ENCODE results near the gene VSTM1.

DNA sequence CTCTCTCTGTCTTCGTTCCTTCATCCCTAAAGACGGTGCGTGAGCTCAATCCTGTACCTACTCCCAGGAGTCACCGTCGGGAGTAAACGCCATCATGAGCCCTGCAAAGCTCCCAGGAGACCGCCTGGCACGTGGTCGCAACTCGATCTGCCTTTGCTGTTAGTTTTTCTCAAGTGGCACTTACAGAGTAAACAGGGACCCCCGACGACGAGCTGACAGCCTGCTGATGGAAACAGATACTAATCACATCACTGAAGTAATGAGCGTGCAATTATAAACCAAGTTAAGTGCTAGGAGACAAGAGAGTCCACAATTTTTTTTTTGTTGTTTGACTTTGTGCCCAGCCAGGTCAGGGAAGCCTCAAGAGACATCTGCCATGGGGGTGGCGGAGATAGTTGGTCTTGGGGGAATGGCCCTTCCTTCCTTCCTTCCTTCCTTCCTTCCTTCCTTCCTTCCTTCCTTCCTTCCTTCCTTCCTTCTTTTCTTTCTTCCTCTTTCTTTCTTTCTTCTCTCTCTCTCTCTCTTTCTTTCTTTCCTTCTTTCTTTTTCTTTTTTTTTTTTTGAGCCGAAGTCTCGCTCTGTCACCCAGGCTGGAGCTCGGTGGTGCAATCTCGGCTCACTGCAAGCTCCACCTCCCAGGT is 48.7 kb downstream of the VSTM1 start:
- TF ChIP-seq, protein P1, sequence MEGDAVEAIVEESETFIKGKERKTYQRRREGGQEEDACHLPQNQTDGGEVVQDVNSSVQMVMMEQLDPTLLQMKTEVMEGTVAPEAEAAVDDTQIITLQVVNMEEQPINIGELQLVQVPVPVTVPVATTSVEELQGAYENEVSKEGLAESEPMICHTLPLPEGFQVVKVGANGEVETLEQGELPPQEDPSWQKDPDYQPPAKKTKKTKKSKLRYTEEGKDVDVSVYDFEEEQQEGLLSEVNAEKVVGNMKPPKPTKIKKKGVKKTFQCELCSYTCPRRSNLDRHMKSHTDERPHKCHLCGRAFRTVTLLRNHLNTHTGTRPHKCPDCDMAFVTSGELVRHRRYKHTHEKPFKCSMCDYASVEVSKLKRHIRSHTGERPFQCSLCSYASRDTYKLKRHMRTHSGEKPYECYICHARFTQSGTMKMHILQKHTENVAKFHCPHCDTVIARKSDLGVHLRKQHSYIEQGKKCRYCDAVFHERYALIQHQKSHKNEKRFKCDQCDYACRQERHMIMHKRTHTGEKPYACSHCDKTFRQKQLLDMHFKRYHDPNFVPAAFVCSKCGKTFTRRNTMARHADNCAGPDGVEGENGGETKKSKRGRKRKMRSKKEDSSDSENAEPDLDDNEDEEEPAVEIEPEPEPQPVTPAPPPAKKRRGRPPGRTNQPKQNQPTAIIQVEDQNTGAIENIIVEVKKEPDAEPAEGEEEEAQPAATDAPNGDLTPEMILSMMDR (IDR thresholded peaks at IDR 0.05) = no peak
- TF ChIP-seq EZH2phosphoT487 (IDR thresholded peaks at IDR 0.05) = no peak
